Measurements from ENCODE around the gene APBA2.
"Not testable (repeated sequence)": the region's sequence is repeated elsewhere in the genome, so short reads cannot be mapped to it uniquely, and the experiment has no call there.

DNA sequence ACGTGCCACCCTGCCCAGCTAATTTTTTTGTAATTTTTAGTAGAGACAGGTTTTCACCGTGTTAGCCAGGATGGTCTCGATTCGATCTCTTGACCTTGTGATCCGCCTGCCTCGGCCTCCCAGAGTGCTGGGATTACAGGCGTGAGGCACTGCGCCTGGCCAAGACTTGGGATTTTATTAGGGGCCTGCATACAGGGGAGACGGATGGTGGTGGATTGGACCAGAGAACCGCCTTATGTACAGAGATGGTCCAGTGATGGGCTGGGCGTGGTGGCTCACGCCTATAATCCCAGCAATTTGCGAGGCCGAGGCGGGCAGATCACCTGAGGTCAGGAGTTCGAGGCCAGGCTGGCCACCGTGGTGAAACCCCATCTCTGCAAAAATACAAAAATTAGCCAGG lies 139.6 kb downstream of the APBA2 start:
- not testable (repeated sequence) for TF ChIP-seq CTCF, POLR2A (IDR thresholded peaks at IDR 0.05)
